HUES6 (cell line): ENCODE data around the gene LSR.

Source experiments
- H3K27ac ChIP-seq: 2 replicates; pipeline ENCODE4 v1.7.0; 2013; ENCODE audit warnings: low read depth, mild to moderate bottlenecking, low read length, inconsistent platforms
- H3K27me3 ChIP-seq: 2 replicates; pipeline ENCODE4 v1.6.1; 2013; ENCODE audit warnings: low read length; ENCODE audit not compliant: control insufficient read depth, insufficient read depth
- H3K36me3 ChIP-seq: 2 replicates; pipeline ENCODE4 v1.6.1; 2013; ENCODE audit warnings: low read length; ENCODE audit not compliant: control insufficient read depth, insufficient read depth
- H3K4me1 ChIP-seq: 2 replicates; pipeline ENCODE4 v1.6.1; 2013; ENCODE audit warnings: low read length; ENCODE audit not compliant: control insufficient read depth, insufficient read depth
- H3K4me3 ChIP-seq: 2 replicates; pipeline ENCODE4 v1.5.1; 2013; ENCODE audit warnings: low read depth, low read length
- H3K9ac ChIP-seq: one replicate; pipeline ENCODE4 v1.6.1; 2013; ENCODE audit warnings: mild to moderate bottlenecking, low read length
- H3K9me3 ChIP-seq: 2 replicates; pipeline ENCODE4 v1.6.1; 2013; ENCODE audit warnings: low read depth, low read length; ENCODE audit not compliant: control insufficient read depth, insufficient read depth

LSR gene

DNA sequence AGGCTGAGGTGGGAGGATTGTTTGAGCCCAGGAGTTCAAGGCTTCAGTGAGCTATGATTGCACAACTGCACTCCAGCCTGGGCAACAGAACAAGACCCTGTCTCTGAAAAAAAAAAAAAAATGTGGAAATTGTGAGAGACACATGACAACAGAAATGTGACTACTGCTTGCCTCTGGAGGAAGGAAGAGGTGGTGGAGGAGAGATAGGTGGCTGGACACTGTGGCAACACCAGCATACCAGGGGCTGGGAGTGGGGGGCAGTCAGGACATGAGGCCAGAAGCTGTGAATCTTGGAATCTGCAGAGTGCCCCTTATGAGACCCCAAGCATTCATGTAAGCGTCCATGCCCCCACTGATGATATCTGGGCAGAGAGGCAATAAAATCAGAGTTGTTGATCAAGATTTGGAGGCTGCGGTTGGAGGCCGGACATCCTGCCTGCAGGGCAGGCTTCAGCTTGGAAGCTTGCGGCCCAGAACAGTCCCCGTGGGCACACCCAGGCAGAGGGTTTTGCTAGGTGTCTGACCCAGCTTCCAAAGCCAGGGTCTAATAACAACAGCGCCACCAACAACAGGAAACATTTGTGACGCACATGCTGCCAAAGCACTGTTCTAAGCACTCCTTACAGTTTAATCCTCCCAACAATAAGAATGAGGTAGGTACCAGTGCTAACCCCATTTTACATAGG is 37.1 kb upstream of the LSR start:
- Histone ChIP-seq H3K36me3 (no peaks in the 10 kb centered on the region), H3K27ac (no peak overlapping the region), H3K27me3 (no peaks in the 10 kb centered on the region), H3K9me3 (no peaks in the 10 kb centered on the region), H3K4me3 (no peak overlapping the region), H3K4me1 (peaks cover 4% of the 10 kb centered on the region; the same call in 1 of the 2 replicates), H3K9ac (no peak overlapping the region)

DNA sequence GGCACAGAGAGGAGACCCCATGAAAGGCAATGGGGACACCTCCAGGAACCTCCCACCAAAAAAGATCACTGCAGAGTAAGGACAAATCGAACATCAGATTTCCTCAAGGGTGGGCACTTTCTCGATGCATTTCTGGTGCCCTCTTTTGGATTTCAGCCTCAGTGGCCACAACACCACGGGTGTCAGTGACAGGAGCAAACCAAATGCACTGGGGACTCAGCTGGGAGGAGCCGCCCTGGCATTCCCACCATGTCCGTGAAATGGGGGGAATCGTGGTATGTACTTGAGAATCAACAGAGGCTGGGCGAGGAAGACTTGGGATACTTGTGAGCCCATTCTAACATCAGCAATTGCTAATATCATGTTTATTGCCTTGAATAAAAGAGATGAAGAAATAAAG is 36.6 kb upstream of the LSR start:
- Histone ChIP-seq H3K27ac (no peak overlapping the region), H3K9ac (no peak overlapping the region), H3K4me3 (no peak overlapping the region), H3K9me3 (peaks cover 4% of the 10 kb centered on the region; the same call in 1 of the 2 replicates), H3K27me3 (no peaks in the 10 kb centered on the region), H3K4me1 (peaks cover 4% of the 10 kb centered on the region; the same call in 1 of the 2 replicates), H3K36me3 (no peaks in the 10 kb centered on the region)

GRCh38 chr19:35213663-35214632 is 34.9 kb upstream of the LSR start:
- no peaks in the 10 kb centered on the region for H3K36me3 ChIP-seq
- peaks cover 13% of the 10 kb centered on the region for H3K9me3 ChIP-seq
- H3K27ac ChIP-seq, result no peak overlapping the region
- H3K9ac ChIP-seq, result no peak overlapping the region
- no peak overlapping the region for H3K4me3 ChIP-seq
- no peaks in the 10 kb centered on the region for H3K27me3 ChIP-seq
- peaks cover 4% of the 10 kb centered on the region; the same call in 1 of the 2 replicates for H3K4me1 ChIP-seq

DNA sequence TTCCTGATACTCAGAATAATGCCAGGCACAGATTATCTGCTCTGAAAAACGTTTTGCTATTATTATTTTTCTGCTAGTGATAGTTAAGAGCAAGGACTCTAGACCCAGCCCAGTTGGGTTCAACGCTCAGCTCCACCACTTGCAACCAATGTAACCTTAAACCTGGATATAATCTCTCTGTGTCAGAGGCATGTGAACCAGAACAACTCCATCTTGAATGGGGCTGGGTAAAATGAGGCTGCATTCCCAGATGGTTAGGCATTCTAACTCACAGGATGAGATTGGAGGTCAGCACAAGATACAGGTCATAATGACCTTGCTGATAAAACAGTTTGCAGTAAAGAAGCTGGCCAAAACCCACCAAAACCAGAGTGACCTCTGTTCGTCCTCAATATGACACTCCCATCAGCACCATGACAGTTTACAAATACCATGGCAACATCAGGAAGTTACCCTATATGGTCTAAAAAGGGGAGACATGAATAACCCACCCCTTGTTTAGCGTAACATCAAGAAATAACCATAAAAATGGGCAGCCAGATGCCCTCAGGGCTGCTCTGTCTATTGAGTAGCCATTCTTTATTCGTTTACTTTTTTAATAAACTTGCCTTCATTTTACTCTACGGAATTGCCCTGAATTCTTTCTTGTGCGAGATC is 33.9 kb upstream of the LSR start:
- H3K27me3 ChIP-seq, result no peaks in the 10 kb centered on the region
- no peak overlapping the region for H3K4me3 ChIP-seq
- H3K36me3 ChIP-seq, result no peaks in the 10 kb centered on the region
- no peak overlapping the region for H3K27ac ChIP-seq
- H3K4me1 ChIP-seq, result peaks cover 4% of the 10 kb centered on the region; the same call in 1 of the 2 replicates
- no peak overlapping the region for H3K9ac ChIP-seq
- peaks cover 21% of the 10 kb centered on the region for H3K9me3 ChIP-seq

GRCh38 chr19:35216016-35216832 is 32.6 kb upstream of the LSR start:
- no peaks in the 10 kb centered on the region for H3K27me3 ChIP-seq
- H3K9me3 ChIP-seq, result peaks cover 25% of the 10 kb centered on the region
- no peak overlapping the region for H3K27ac ChIP-seq
- peaks cover 4% of the 10 kb centered on the region; the same call in 1 of the 2 replicates for H3K4me1 ChIP-seq
- H3K4me3 ChIP-seq, result no peak overlapping the region
- no peak overlapping the region for H3K9ac ChIP-seq
- H3K36me3 ChIP-seq, result no peaks in the 10 kb centered on the region

- H3K4me3 ChIP-seq, result no peak overlapping the region
- peaks cover 2% of the 10 kb centered on the region; the same call in 1 of the 2 replicates for H3K4me1 ChIP-seq
- no peaks in the 10 kb centered on the region for H3K36me3 ChIP-seq
- no peak overlapping the region for H3K9ac ChIP-seq
- H3K27ac ChIP-seq, result no peak overlapping the region
- peaks cover 25% of the 10 kb centered on the region for H3K9me3 ChIP-seq
- H3K27me3 ChIP-seq, result no peaks in the 10 kb centered on the region
Measured at GRCh38 chr19:35216833-35217648, 31.8 kb upstream of the LSR start.

DNA sequence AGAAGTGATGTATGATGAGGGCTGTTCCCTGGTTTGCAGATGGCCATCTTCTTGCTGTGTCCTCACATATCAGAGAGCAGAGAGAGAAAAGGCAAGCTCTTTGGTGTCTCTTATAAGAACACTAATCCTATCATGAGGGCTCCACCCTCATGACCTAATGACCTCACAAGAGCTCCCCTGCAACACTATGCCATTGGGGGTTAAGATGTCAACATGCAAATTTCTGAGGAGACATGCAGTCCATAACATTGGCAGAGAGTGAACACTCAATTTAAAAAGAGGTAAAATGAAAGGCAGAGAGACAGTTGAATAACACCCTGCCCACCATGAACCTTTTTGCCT is 31.2 kb upstream of the LSR start:
- Histone ChIP-seq H3K9ac (no peak overlapping the region), H3K27ac (no peak overlapping the region), H3K9me3 (peaks cover 28% of the 10 kb centered on the region), H3K4me1 (no peaks in the 10 kb centered on the region), H3K36me3 (no peaks in the 10 kb centered on the region), H3K4me3 (no peak overlapping the region), H3K27me3 (no peaks in the 10 kb centered on the region)

- Histone ChIP-seq H3K9me3 (peaks cover 38% of the 10 kb centered on the region), H3K36me3 (no peaks in the 10 kb centered on the region), H3K27ac (no peak overlapping the region), H3K4me3 (no peak overlapping the region), H3K9ac (no peak overlapping the region), H3K4me1 (no peaks in the 10 kb centered on the region), H3K27me3 (no peaks in the 10 kb centered on the region)
Measured at GRCh38 chr19:35219008-35219407, 29.8 kb upstream of the LSR start.

DNA sequence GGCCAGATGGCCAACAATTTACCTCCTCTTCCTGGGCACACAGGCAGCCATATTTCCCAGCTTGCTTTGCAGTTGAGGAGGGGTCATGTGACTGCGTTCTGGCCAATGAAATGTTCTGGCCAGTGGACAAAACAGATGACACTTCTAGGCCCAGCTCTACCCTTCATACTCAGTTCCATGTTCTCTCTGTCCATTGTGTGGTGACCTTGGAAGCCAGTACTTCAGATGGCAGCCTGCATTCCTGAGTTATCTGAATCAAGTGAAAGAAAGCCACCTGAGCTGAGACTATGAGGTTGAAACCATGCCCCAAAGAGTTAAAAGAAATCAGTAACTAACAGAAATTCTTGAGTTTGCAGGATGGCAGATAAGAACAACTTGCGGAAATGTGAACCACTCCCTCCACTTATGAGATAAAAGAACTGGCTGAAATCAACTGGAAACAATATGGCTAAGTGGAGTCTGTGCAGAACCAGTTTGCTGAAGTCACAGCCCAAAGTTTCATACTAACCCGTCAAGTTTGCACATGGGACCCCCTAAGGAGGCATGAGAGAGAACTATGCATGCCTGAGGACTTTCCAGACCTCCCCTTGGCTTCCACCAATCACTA is 28.4 kb upstream of the LSR start:
- Histone ChIP-seq H3K4me1 (peaks cover 7% of the 10 kb centered on the region), H3K9ac (no peak overlapping the region), H3K27me3 (no peaks in the 10 kb centered on the region), H3K4me3 (no peak overlapping the region), H3K27ac (no peak overlapping the region), H3K9me3 (peaks cover 38% of the 10 kb centered on the region), H3K36me3 (no peaks in the 10 kb centered on the region)
